Lower leg skin (tissue), 4 donors: Measurements from ENCODE around the gene PTPN13. TPM values are rescaled to one million over a fixed set of nuclear protein-coding genes. Genes with fewer than 3 reads are reported as not detected.

ENCODE experiments used
- DNase-seq, 2 donors: peaks; one replicate each; pipeline ENCODE4 v3.0.0-alpha.2; 2019; ENCODE audit warnings: low spot score in 2 of 2
- H3K4me3 ChIP-seq: fragments of 200-600 bp; sonication (generic); 2 replicates; pipeline ENCODE4 v1.5.1; 2017; ENCODE audit warnings: mild to moderate bottlenecking, low read depth; ENCODE audit not compliant: poor library complexity, severe bottlenecking
- POLR2A ChIP-seq, 2 donors: fragments of 450-650 bp; IDR thresholded peaks; one replicate each; pipeline ENCODE4 v1.6.1; 2016 to 2017; ENCODE audit warnings: antibody characterized with exemption in 2 of 2, mild to moderate bottlenecking in 1 of 2, moderate library complexity in 1 of 2
- WGBS, 2 donors: methylation state at CpG; one replicate each; pipeline ENCODE4 v1.1.5; 2018; 5-methylcytosine and 5-hydroxymethylcytosine counted together
- intact Hi-C: fragments of 100-400 bp; cut with DNase I; formaldehyde crosslinking; loops from one replicate; pipeline ENCODE4 v1.15.0; 2023; ENCODE audit warnings: low total_unique reads
- total RNA-seq, 4 donors: library from RNA; depleted of rRNA; stranded (reverse); fragments of >200 nt; gene quantifications; one replicate each; pipeline ENCODE4 v1.1.0, GENCODE V29; 2016
- TF ChIP-seq, protein P1 (sequence below), 3 donors: fragments of 450-650 bp; IDR thresholded peaks; one replicate each; pipeline ENCODE4 v1.5.1; 2016; ENCODE audit warnings: antibody characterized with exemption in 3 of 3, mild to moderate bottlenecking in 3 of 3, moderate library complexity in 2 of 3

Gene PTPN13
- total RNA-seq, 4 donors from 2014 or later: 98.7 to 135 (median 113) TPM

DNA sequence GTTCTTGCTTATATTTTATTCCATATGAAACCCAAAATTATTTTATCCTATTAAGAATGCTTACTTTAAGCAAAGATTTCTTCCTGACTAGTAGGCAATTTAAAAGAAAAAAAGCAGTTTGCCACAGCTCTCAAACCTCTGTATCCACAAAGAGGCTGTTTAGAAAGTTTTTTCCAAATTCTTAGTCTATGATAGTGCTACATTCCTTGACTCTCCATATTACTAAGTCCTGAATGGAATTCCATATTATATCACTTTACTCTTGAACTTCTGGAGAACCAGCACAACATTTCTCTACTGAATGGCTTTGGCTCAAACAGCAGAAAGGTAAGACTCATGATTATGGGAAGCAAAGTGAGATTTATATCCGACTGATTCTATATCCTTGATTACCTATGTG is 246.7 kb downstream of the PTPN13 start:
- 50 to 68% methylated on average over 1 of the region's 1 CpG for WGBS, 2 donors
- H3K4me3 ChIP-seq: no peak overlapping the region
- no peak for DNase-seq
- TF ChIP-seq, protein P1, sequence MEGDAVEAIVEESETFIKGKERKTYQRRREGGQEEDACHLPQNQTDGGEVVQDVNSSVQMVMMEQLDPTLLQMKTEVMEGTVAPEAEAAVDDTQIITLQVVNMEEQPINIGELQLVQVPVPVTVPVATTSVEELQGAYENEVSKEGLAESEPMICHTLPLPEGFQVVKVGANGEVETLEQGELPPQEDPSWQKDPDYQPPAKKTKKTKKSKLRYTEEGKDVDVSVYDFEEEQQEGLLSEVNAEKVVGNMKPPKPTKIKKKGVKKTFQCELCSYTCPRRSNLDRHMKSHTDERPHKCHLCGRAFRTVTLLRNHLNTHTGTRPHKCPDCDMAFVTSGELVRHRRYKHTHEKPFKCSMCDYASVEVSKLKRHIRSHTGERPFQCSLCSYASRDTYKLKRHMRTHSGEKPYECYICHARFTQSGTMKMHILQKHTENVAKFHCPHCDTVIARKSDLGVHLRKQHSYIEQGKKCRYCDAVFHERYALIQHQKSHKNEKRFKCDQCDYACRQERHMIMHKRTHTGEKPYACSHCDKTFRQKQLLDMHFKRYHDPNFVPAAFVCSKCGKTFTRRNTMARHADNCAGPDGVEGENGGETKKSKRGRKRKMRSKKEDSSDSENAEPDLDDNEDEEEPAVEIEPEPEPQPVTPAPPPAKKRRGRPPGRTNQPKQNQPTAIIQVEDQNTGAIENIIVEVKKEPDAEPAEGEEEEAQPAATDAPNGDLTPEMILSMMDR (IDR thresholded peaks at IDR 0.05): no peak
- no peak for TF ChIP-seq POLR2A (IDR thresholded peaks at IDR 0.05)
- intact Hi-C loops: no loop called here

DNA sequence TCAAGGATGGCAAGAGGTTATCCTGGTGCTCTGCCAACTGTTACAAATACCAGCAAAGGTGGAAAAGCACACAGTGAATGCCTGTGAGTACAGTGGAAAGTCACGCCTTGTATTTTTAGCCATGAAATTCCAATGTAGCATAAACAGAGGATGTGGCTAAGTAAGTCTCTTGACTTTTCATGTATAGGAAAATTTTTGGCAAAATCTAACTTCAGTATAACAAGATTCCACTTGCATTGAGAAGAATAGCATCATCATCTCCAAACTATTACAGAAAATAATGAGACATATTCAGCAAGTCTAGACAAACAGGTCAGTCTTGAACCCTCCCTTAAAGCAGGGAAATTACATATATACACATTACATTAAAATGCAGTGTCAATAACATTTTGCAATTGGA is 247.2 kb downstream of the PTPN13 start:
- intact Hi-C loops: no loop called here
- no peak for TF ChIP-seq POLR2A (IDR thresholded peaks at IDR 0.05)
- TF ChIP-seq, protein P1 (IDR thresholded peaks at IDR 0.05): no peak
- no peak for DNase-seq
- WGBS, 2 donors: 54 to 60% methylated on average over 1 of the region's 1 CpG
- H3K4me3 ChIP-seq: no peak overlapping the region

DNA sequence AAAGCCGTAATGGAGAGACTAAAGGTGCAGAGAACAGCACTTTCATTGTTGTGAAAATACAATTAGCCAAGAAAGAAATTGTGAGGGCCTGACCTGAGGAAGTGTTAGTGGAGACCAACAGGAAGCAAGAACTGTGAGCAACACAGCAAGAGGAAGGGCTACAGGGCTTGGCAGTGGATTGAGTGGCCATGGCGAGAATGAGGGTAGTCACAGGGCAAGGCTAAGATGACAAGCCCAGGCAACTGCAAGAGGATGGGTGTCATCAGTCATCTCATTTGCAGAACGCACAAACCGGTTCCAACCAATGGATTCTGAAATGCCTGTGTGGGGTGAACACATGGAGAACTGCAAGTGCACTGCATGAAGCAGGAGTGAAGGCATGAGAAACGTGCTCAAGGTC is 251.5 kb downstream of the PTPN13 start:
- no peak for TF ChIP-seq POLR2A (IDR thresholded peaks at IDR 0.05)
- TF ChIP-seq, protein P1 (IDR thresholded peaks at IDR 0.05): no peak
- intact Hi-C loops: no loop called here
- no peak overlapping the region for H3K4me3 ChIP-seq
- DNase-seq: peak in 1 of 2 donors; percentile 59
- 55 to 58% methylated on average over 5 of the region's 5 CpGs for WGBS, 2 donors

DNA sequence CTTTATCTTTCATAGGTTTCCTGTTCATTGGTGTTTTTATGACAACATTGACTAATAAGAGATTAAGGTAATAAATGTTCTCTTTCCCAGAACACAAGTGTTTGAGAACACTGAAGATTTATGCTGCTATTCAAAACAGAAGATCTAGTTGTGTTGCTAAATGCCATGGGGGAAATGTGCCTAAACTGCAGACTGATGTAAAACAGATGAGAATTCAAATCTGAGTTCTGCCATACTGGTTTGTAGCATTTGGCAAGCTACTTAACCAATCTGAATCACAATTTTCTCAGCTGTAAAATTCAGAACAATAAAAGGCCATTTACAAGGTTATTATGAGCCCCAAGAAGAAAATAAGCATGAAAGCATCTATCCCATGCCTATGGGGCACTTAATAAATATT is 252.8 kb downstream of the PTPN13 start:
- DNase-seq: no peak
- no peak overlapping the region for H3K4me3 ChIP-seq

DNA sequence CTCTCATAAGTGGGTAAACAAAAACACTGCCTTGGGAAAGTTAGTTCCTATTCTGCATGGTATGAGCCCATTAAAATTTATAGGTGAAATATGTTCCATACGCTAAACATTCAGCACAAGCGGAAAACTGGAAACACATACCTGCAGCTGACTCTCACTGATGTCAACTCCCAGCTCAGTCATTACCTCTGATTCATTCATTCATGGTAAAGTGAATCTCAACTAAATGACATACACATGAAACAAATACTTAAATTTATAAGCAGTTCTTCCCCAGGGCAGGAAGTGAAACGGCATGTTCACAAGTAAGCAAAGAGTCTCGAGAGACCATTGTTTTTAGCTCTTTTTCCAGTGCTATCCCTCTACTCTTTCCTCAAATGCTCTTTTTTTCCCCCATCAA is 253.5 kb downstream of the PTPN13 start:
- WGBS, 2 donors: 27 to 38% methylated on average over 4 of the region's 4 CpGs
- TF ChIP-seq, protein P1 (IDR thresholded peaks at IDR 0.05): no peak
- TF ChIP-seq POLR2A (IDR thresholded peaks at IDR 0.05): no peak
- DNase-seq: no peak
- H3K4me3 ChIP-seq: peak overlapping the region; percentile 34
- intact Hi-C loops: no loop called here

More for the DNA sequence above, 252.8 kb downstream of the PTPN13 start:
- TF ChIP-seq POLR2A (IDR thresholded peaks at IDR 0.05): no peak
- TF ChIP-seq, protein P1 (IDR thresholded peaks at IDR 0.05): no peak
- intact Hi-C loops: no loop called here

DNA sequence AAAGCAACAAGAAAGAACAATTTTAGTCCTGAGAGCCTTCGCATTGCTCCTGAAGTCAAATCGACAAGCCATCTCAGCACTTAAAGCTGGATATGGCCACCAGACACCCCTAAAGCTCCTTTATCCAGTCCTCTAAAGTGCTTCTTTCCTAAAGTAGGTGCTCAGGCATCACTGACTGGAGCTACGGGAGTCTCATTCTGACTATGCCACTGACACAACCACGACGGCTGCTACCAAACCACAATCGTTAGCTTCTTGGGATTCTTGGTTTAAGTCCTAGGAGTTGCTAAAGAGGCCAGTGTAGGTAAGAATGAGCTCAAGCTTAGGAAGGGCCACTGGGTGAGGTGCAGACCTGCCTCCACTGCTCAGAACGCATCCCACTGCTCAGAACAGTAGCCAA is 254.0 kb downstream of the PTPN13 start:
- WGBS, 2 donors: 38 to 56% methylated on average over 7 of the region's 7 CpGs
- intact Hi-C loops: no loop called here
- TF ChIP-seq, protein P1 (IDR thresholded peaks at IDR 0.05): no peak
- no peak for TF ChIP-seq POLR2A (IDR thresholded peaks at IDR 0.05)
- no peak for DNase-seq
- H3K4me3 ChIP-seq: peak overlapping the region; percentile 34
